HG03175 (cell line): ENCODE measurements around the gene TMEM270.

Experiments used
- ATAC-seq: cut with Tn5 transposase; IDR thresholded peaks from one replicate; pipeline ENCODE4 v1.9.1; 2021; ENCODE audit warnings: mild to moderate bottlenecking, moderate library complexity; ENCODE audit not compliant: unreplicated experiment

TMEM270 gene

GRCh38 chr7:73904219-73905137, 43.5 kb downstream of the TMEM270 start:
- ATAC-seq: no peak

DNA sequence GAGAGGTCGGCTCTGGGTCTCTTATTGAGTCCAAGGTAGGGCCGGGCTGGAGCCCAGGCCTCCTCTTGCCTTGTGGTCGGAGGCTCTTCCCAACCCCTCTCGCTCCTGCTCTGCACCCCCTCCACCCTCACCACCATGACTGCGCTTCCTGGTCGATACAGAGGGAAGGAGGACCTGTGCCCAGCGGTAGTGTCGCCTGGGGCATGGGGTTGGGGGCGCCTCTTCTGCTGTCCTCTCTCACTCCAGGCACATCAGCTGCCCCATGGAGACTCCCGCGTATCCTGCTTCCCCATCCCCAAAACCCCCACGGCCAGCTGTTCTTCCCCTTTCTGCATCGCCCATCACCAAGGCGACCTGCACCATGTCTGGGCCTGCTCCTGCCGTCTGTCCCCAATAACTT, 44.4 kb downstream of the TMEM270 start:
- ATAC-seq: no peak

DNA sequence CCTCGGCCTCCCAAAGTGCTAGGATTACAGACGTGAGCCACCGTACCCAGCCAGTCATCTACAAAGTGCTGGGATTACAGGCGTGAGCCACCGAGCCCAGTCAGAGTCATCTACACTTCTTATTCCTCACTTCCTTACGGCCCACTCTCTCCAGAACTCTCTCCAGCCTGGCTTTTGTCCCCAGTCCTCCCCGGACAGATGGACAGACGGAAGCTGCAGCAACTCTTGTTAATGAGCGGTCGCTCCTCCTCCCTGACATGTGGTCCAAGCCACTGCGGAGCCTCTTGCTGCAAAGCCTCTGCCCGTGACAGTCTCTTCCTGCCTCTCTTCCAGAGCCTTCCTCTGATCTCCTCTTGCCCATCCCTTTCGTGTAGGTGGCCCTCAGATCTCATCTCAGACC, 45.9 kb downstream of the TMEM270 start:
- no peak for ATAC-seq

GRCh38 chr7:73907554-73908122, 46.7 kb downstream of the TMEM270 start:
- ATAC-seq: no peak

DNA sequence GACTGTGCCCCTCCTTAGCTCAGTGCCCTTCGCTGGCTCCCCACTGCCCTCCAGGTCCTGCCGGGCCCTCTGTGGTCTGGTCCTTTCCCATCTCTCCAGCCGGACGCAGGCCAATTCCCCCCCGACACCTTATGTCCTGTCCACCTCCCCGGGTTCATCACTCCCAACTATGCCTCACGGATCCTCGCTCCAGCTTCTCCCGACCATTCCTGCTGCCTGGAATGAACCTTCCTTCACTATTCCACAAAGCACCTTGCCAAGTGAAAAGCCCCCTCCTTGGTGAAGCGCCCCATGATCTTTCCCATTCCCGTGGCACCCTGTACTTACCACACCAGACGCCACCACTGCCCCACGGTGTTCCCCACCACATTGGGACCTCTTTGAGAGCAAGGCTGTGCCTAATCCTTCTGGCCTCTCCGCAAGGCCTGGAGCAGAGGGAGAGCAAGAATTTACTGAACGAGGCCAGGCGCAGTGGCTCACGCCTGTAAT, 47.2 kb downstream of the TMEM270 start:
- ATAC-seq: no peak

GRCh38 chr7:73909051-73909941, 48.3 kb downstream of the TMEM270 start:
- ATAC-seq: no peak

- ATAC-seq: no peak
Measured at GRCh38 chr7:73909996-73910395, 49.0 kb downstream of the TMEM270 start.

DNA sequence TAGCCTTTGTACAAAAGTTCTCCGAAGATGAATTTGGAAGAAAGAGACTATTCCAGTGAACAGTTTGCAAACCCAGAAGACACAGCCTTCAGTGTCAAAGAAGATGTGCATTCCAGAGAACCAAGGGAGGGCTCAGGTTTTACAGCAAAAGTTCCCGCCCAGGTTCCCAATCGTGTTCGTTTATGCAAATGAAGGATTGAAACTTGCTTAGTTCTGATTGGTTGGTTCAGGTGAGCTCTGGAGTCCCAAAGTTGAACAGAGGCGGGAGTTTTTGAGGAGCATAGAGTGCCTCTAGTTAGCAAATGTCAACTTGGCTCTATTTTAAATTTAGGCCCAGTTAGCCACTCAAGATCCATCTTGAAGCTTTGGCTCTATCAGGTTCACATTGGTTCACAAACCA, 51.3 kb downstream of the TMEM270 start:
- ATAC-seq: no peak
